ENCODE data around the gene COL25A1.

Gene COL25A1

GRCh38 chr4:109199585-109199984 is 102.9 kb downstream of the COL25A1 start:
- H3K4me3 ChIP-seq (ENCODE audit: control insufficient read depth, low read depth, low read length): no peak overlapping the region
- TF ChIP-seq CTCF (conservative IDR thresholded peaks at IDR 0.05; ENCODE audit: control insufficient read depth, insufficient read depth, low read depth, low read length): no peak
- DNase-seq (ENCODE audit: low read depth): no peak

- TF ChIP-seq CTCF (conservative IDR thresholded peaks at IDR 0.05; ENCODE audit: control insufficient read depth, insufficient read depth, low read depth, low read length): no peak
- no peak overlapping the region for H3K4me3 ChIP-seq (ENCODE audit: control insufficient read depth, low read depth, low read length)
- DNase-seq (ENCODE audit: low read depth): no peak
Observed at GRCh38 chr4:109195646-109196045, 106.8 kb downstream of the COL25A1 start.

DNA sequence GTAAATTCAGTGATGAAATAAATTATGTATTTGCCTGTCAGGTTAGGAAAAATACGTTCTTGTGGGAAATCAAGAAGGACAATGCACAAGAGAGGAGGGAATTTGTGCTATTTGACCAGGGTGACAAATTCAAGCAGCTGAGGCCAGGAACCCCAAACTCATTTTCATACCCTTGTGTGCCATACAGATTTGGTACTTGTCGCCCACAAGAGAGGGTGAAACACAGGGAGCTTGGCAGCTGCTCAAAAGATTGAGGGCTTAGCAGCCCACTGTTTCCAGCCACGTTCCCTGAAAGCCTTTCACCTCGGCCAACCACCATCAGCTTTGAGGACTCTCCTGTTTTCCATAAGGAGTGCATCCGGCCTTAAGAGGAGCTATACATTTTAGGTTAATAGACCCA is 111.2 kb downstream of the COL25A1 start:
- DNase-seq (ENCODE audit: low read depth): no peak
- no peak for TF ChIP-seq CTCF (conservative IDR thresholded peaks at IDR 0.05; ENCODE audit: control insufficient read depth, insufficient read depth, low read depth, low read length)
- no peak overlapping the region for H3K4me3 ChIP-seq (ENCODE audit: control insufficient read depth, low read depth, low read length)

- no peak for TF ChIP-seq CTCF (conservative IDR thresholded peaks at IDR 0.05; ENCODE audit: control insufficient read depth, insufficient read depth, low read depth, low read length)
- DNase-seq (ENCODE audit: low read depth): no peak
- no peak overlapping the region for H3K4me3 ChIP-seq (ENCODE audit: control insufficient read depth, low read depth, low read length)
Observed at GRCh38 chr4:109186458-109186945, 116.0 kb downstream of the COL25A1 start.

GRCh38 chr4:109185951-109186350 is 116.5 kb downstream of the COL25A1 start:
- TF ChIP-seq CTCF (conservative IDR thresholded peaks at IDR 0.05; ENCODE audit: control insufficient read depth, insufficient read depth, low read depth, low read length): no peak
- DNase-seq (ENCODE audit: low read depth): no peak
- no peak overlapping the region for H3K4me3 ChIP-seq (ENCODE audit: control insufficient read depth, low read depth, low read length)

GRCh38 chr4:109185548-109185947 is 116.9 kb downstream of the COL25A1 start:
- H3K4me3 ChIP-seq (ENCODE audit: control insufficient read depth, low read depth, low read length): no peak overlapping the region
- no peak for DNase-seq (ENCODE audit: low read depth)
- TF ChIP-seq CTCF (conservative IDR thresholded peaks at IDR 0.05; ENCODE audit: control insufficient read depth, insufficient read depth, low read depth, low read length): no peak

DNA sequence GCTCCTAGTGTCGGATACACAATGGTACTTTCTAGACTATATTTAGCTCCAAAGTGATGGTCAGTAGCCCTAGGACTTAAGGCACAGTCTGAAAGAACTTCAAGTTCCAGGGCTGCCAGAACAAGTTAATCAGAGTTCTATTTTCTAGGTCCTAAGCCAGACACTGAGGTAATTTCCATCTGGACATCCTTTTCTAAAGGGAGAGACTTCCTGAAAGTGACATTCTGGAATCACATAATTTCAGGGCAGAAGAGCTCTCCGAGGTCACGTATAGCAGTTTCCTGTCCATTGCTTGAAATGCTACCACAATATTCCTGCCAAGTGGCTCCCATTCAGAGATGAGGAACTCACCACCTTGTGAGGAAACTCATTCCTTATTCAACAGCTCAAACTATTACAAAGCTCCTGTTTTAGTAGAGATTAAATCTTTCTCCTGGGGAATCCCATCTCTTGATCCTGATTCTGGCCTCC is 117.9 kb downstream of the COL25A1 start:
- no peak for DNase-seq (ENCODE audit: low read depth)
- TF ChIP-seq CTCF (conservative IDR thresholded peaks at IDR 0.05; ENCODE audit: control insufficient read depth, insufficient read depth, low read depth, low read length): no peak
- no peak overlapping the region for H3K4me3 ChIP-seq (ENCODE audit: control insufficient read depth, low read depth, low read length)

Measured in fibroblast of mammary gland (primary cell).